Measurements from ENCODE around the gene DRD2. TPM values are rescaled to one million over a fixed set of nuclear protein-coding genes. Genes with fewer than 3 reads are reported as not detected.

Gene DRD2
- total and polyA plus RNA-seq, 2 of the 13 experiments (the other 11 are each of a cell fraction or from before 2014, with no cell fraction given), result not detected

DNA sequence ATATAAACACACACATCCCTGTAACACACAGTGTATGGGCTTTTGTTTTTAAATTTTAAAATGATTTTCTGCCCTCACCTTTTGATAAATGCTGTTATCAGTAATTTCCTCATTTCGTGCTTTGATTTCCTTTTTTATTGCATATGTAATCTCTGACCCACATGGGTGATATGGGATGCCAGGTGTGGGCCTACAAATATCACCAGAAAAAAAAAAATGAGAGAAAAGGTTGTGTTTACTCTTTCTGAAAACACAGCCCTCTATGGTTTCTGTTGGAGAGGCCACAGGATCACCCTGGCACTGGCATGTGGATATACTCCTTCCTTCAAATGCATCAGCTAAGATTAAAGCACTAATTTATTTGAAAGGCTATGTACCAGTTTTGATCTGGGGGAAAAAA lies 17.0 kb downstream of the DRD2 start (continued):
- no peak for TF ChIP-seq PAF1 (CRISPR knock-in tag; IDR thresholded peaks at IDR 0.05)
- no peak for TF ChIP-seq ZNF878 (CRISPR knock-in tag; IDR thresholded peaks at IDR 0.05)
- no peak for TF ChIP-seq ZNF33B (CRISPR knock-in tag; IDR thresholded peaks at IDR 0.05)
- no peak for TF ChIP-seq ZNF256 (CRISPR knock-in tag; conservative IDR thresholded peaks at IDR 0.05)
- no peak for TF ChIP-seq CREM (IDR thresholded peaks at IDR 0.05)
- TF ChIP-seq CREM (CRISPR knock-in tag; IDR thresholded peaks at IDR 0.05), result no peak
- TF ChIP-seq ELF3 (CRISPR knock-in tag; IDR thresholded peaks at IDR 0.05), result no peak
- no peak for TF ChIP-seq HNRNPLL (IDR thresholded peaks at IDR 0.05; ENCODE audit: low read depth, low read length, poor library complexity, severe bottlenecking)
- no peak for TF ChIP-seq PTBP1 (IDR thresholded peaks at IDR 0.05; ENCODE audit: low read depth, low read length, poor library complexity, severe bottlenecking)
- no peak for TF ChIP-seq KMT2B (CRISPR knock-in tag; IDR thresholded peaks at IDR 0.05)
- TF ChIP-seq ZNF142 (CRISPR knock-in tag; IDR thresholded peaks at IDR 0.05), result no peak
